ENCODE measurements around the gene IGSF21.

Gene IGSF21

GRCh38 chr1:18097206-18097605 lies 10.4 kb upstream of the IGSF21 start:
- DNase-seq (ENCODE audit: low read depth) = no peak

GRCh38 chr1:18099026-18099425 lies 8.6 kb upstream of the IGSF21 start:
- DNase-seq (ENCODE audit: low read depth) = no peak

- no peak for DNase-seq (ENCODE audit: low read depth)
These were observed 7.5 kb upstream of the IGSF21 start for GRCh38 chr1:18100060-18100459.

- no peak for DNase-seq (ENCODE audit: low read depth)
These were observed 7.0 kb upstream of the IGSF21 start for GRCh38 chr1:18100491-18101063.

- no peak for DNase-seq (ENCODE audit: low read depth)
These were observed 6.1 kb upstream of the IGSF21 start for GRCh38 chr1:18101508-18101907.

- no peak for DNase-seq (ENCODE audit: low read depth)
These were observed 3.7 kb upstream of the IGSF21 start for GRCh38 chr1:18103788-18104421.

- no peak for DNase-seq (ENCODE audit: low read depth)
These were observed 3.0 kb upstream of the IGSF21 start for GRCh38 chr1:18104546-18105100.

GRCh38 chr1:18105196-18105595 lies 2.4 kb upstream of the IGSF21 start:
- DNase-seq (ENCODE audit: low read depth) = no peak

GRCh38 chr1:18108299-18109057 lies 880 bp downstream of the IGSF21 start:
- no peak for DNase-seq (ENCODE audit: low read depth)

GRCh38 chr1:18109058-18109755 lies 1.6 kb downstream of the IGSF21 start:
- no peak for DNase-seq (ENCODE audit: low read depth)

- no peak for DNase-seq (ENCODE audit: low read depth)
These were observed 2.4 kb downstream of the IGSF21 start for GRCh38 chr1:18109756-18110597.

GRCh38 chr1:18110598-18110939 lies 3.0 kb downstream of the IGSF21 start:
- no peak for DNase-seq (ENCODE audit: low read depth)

GRCh38 chr1:18110968-18111367 lies 3.4 kb downstream of the IGSF21 start:
- DNase-seq (ENCODE audit: low read depth) = no peak

GRCh38 chr1:18111605-18112297 lies 4.2 kb downstream of the IGSF21 start:
- no peak for DNase-seq (ENCODE audit: low read depth)

- no peak for DNase-seq (ENCODE audit: low read depth)
These were observed 5.0 kb downstream of the IGSF21 start for GRCh38 chr1:18112611-18113010.

GRCh38 chr1:18114726-18115410 lies 7.3 kb downstream of the IGSF21 start:
- no peak for DNase-seq (ENCODE audit: low read depth)

GRCh38 chr1:18116777-18117176 lies 9.2 kb downstream of the IGSF21 start:
- no peak for DNase-seq (ENCODE audit: low read depth)

GRCh38 chr1:18118078-18118477 lies 10.5 kb downstream of the IGSF21 start:
- DNase-seq (ENCODE audit: low read depth) = no peak

- DNase-seq (ENCODE audit: low read depth) = no peak
These were observed 10.9 kb downstream of the IGSF21 start for GRCh38 chr1:18118491-18118890.

GRCh38 chr1:18119289-18119688 lies 11.7 kb downstream of the IGSF21 start:
- DNase-seq (ENCODE audit: low read depth) = no peak
